Activated CD4-positive, alpha-beta T cell treated with anti-CD3 and anti-CD28 coated beads, Interleukin-2, amount 10 ng/mL, durations not matched to agents 24 days and 14 days (primary cell): Measurements from ENCODE around the gene PSAPL1. TPM values are rescaled to one million over a fixed set of nuclear protein-coding genes. Genes with fewer than 3 reads are reported as not detected.
"Not testable (repeated sequence)": the region's sequence is repeated elsewhere in the genome, so short reads cannot be mapped to it uniquely, and the experiment has no call there.

Experiments used
- DNase-seq: peaks from one replicate; pipeline ENCODE4 v3.0.0; 2022
- H3K27ac Mint-ChIP-seq: one replicate; pipeline ENCODE4 v1.8.0; 2022; ENCODE audit warnings: mild to moderate bottlenecking, mixed read lengths
- H3K27me3 Mint-ChIP-seq: one replicate; pipeline ENCODE4 v1.8.0; 2022; ENCODE audit warnings: mixed read lengths
- H3K36me3 Mint-ChIP-seq: one replicate; pipeline ENCODE4 v1.8.0; 2022; ENCODE audit warnings: low read depth, mild to moderate bottlenecking, mixed read lengths
- H3K4me1 Mint-ChIP-seq: one replicate; pipeline ENCODE4 v1.8.0; 2021; ENCODE audit warnings: mixed read lengths
- H3K4me3 Mint-ChIP-seq: one replicate; pipeline ENCODE4 v1.8.0; 2022; ENCODE audit warnings: mild to moderate bottlenecking, moderate library complexity, mixed read lengths
- H3K9me3 Mint-ChIP-seq: one replicate; pipeline ENCODE4 v1.8.0; 2021; ENCODE audit warnings: mixed read lengths
- intact Hi-C: fragments of 100-400 bp; cut with micrococcal nuclease; formaldehyde crosslinking; loops from one replicate; pipeline ENCODE4 v1.15.1; 2023
- total RNA-seq: library from RNA; stranded (reverse); gene quantifications from 2 replicates; pipeline ENCODE4 v1.2.3, GENCODE V29; 2022

PSAPL1 gene
- total RNA-seq, 1 donor from 2014 or later: not detected

DNA sequence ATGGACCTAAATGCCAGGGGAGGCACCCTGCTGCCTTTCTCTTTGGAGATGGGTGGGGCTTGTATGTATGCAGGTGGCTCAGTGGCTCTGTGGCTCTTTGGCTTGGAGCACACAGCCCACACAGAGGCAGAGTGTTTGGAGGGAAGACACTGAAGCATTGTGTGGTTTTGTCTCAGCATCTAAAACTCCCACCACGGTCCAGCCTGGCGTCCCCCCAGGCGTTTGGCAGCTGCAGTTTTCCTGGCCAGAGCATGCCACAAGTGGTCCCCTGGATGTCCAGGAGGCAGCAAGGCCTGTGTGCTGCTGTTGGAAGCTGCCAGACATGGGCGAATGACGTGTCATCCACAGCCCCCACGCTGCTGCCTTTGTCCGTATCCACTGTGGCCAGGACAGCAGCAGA lies 32.2 kb upstream of the PSAPL1 start:
- Mint-ChIP-seq H3K4me3 (no peak overlapping the region), H3K27ac (no peak overlapping the region), H3K27me3 (peaks cover under 1% of the 10 kb centered on the region), H3K36me3 (no peaks in the 10 kb centered on the region), H3K4me1 (no peaks in the 10 kb centered on the region), H3K9me3 (no peaks in the 10 kb centered on the region)
- no peak for DNase-seq
- intact Hi-C loops: no loop called here

GRCh38 chr4:7466215-7466614 lies 31.5 kb upstream of the PSAPL1 start:
- intact Hi-C loops: no loop called here
- DNase-seq: no peak
- Mint-ChIP-seq H3K36me3 (no peaks in the 10 kb centered on the region), H3K4me1 (no peaks in the 10 kb centered on the region), H3K4me3 (no peak overlapping the region), H3K27me3 (no peaks in the 10 kb centered on the region), H3K9me3 (no peaks in the 10 kb centered on the region), H3K27ac (no peak overlapping the region)

- no peak for DNase-seq
- no peaks in the 10 kb centered on the region for H3K4me1 Mint-ChIP-seq
- no peak overlapping the region for H3K4me3 Mint-ChIP-seq
- H3K27me3 Mint-ChIP-seq: no peaks in the 10 kb centered on the region
- intact Hi-C loops: no loop called here
- H3K36me3 Mint-ChIP-seq: no peaks in the 10 kb centered on the region
- no peak overlapping the region for H3K27ac Mint-ChIP-seq
- no peaks in the 10 kb centered on the region for H3K9me3 Mint-ChIP-seq
Observed at GRCh38 chr4:7465017-7465416, 30.3 kb upstream of the PSAPL1 start.

DNA sequence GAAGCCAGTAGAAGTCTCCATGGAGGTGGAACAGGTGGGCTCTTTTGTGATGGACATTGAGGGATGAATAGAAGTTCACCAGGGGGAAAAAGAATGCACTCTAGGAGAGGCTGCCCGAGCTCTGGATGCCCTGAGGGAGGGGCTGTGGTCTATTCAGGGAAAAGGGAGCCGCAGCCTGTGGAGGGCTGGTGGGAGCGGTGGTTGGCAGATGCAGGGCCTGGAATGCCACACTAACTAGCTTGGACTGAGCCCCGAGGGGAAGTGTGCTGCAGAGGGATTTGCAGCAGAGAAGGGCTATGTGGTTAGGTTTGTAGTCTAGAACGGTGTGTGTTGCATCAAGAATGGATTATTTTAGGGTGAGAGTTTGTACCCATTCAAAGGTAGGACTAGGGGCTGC lies 29.5 kb upstream of the PSAPL1 start:
- DNase-seq: no peak
- intact Hi-C loops: no loop called here
- H3K27ac Mint-ChIP-seq: no peak overlapping the region
- H3K9me3 Mint-ChIP-seq: no peaks in the 10 kb centered on the region
- H3K27me3 Mint-ChIP-seq: no peaks in the 10 kb centered on the region
- H3K4me3 Mint-ChIP-seq: no peak overlapping the region
- H3K36me3 Mint-ChIP-seq: no peaks in the 10 kb centered on the region
- no peaks in the 10 kb centered on the region for H3K4me1 Mint-ChIP-seq

- H3K9me3 Mint-ChIP-seq: no peaks in the 10 kb centered on the region
- H3K27me3 Mint-ChIP-seq: no peaks in the 10 kb centered on the region
- DNase-seq: no peak
- H3K4me3 Mint-ChIP-seq: no peak overlapping the region
- H3K36me3 Mint-ChIP-seq: no peaks in the 10 kb centered on the region
- intact Hi-C loops: no loop called here
- H3K4me1 Mint-ChIP-seq: no peaks in the 10 kb centered on the region
- H3K27ac Mint-ChIP-seq: no peak overlapping the region
Observed at GRCh38 chr4:7463566-7464258, 29.0 kb upstream of the PSAPL1 start.

- Mint-ChIP-seq H3K9me3 (no peaks in the 10 kb centered on the region), H3K27me3 (no peaks in the 10 kb centered on the region), H3K4me1 (no peaks in the 10 kb centered on the region), H3K36me3 (no peaks in the 10 kb centered on the region), H3K27ac (no peak overlapping the region), H3K4me3 (no peak overlapping the region)
- no peak for DNase-seq
- intact Hi-C loops: no loop called here
Observed at GRCh38 chr4:7462509-7462971, 27.8 kb upstream of the PSAPL1 start.

GRCh38 chr4:7461230-7461629 lies 26.5 kb upstream of the PSAPL1 start:
- Mint-ChIP-seq H3K36me3 (no peaks in the 10 kb centered on the region), H3K9me3 (no peaks in the 10 kb centered on the region), H3K27ac (no peak overlapping the region), H3K27me3 (no peaks in the 10 kb centered on the region), H3K4me3 (no peak overlapping the region), H3K4me1 (no peaks in the 10 kb centered on the region)
- DNase-seq: no peak
- intact Hi-C loops: no loop called here

- intact Hi-C loops: no loop called here
- no peak overlapping the region for H3K4me3 Mint-ChIP-seq
- no peak for DNase-seq
- H3K9me3 Mint-ChIP-seq: no peaks in the 10 kb centered on the region
- H3K27ac Mint-ChIP-seq: no peak overlapping the region
- H3K36me3 Mint-ChIP-seq: no peaks in the 10 kb centered on the region
- H3K27me3 Mint-ChIP-seq: no peaks in the 10 kb centered on the region
- no peaks in the 10 kb centered on the region for H3K4me1 Mint-ChIP-seq
Observed at GRCh38 chr4:7460566-7460965, 25.8 kb upstream of the PSAPL1 start.

GRCh38 chr4:7459471-7459870 lies 24.7 kb upstream of the PSAPL1 start:
- Mint-ChIP-seq H3K9me3 (no peaks in the 10 kb centered on the region), H3K27me3 (no peaks in the 10 kb centered on the region), H3K27ac (no peak overlapping the region), H3K4me1 (no peaks in the 10 kb centered on the region), H3K4me3 (no peak overlapping the region), H3K36me3 (no peaks in the 10 kb centered on the region)
- intact Hi-C loops: no loop called here
- DNase-seq: no peak

- Mint-ChIP-seq H3K4me3 (no peak overlapping the region), H3K27ac (no peak overlapping the region), H3K9me3 (no peaks in the 10 kb centered on the region), H3K4me1 (no peaks in the 10 kb centered on the region), H3K27me3 (no peaks in the 10 kb centered on the region), H3K36me3 (no peaks in the 10 kb centered on the region)
- intact Hi-C loops: no loop called here
- no peak for DNase-seq
Observed at GRCh38 chr4:7458477-7458876, 23.7 kb upstream of the PSAPL1 start.

DNA sequence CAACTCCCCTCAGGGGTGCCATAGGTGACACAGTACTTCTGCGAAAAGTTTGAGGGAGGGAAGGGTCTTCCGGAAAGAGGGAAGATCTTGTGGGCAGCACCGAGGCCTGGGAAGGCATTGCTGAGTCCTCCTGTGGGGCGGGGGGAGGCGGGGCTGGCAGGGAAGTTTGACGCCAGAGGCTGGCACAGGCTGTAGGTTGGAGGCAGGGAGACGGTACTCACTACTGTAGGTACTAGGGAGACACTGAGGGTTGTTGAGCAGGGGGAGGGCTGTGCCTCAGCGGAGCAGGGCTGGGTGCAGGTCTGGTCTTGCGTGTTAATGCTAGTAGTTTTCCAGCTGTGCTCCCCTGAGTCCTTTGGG lies 23.3 kb upstream of the PSAPL1 start:
- H3K4me1 Mint-ChIP-seq: no peaks in the 10 kb centered on the region
- no peak overlapping the region for H3K4me3 Mint-ChIP-seq
- H3K36me3 Mint-ChIP-seq: no peaks in the 10 kb centered on the region
- H3K27ac Mint-ChIP-seq: no peak overlapping the region
- no peaks in the 10 kb centered on the region for H3K9me3 Mint-ChIP-seq
- no peaks in the 10 kb centered on the region for H3K27me3 Mint-ChIP-seq
- intact Hi-C loops: no loop called here
- DNase-seq: no peak

DNA sequence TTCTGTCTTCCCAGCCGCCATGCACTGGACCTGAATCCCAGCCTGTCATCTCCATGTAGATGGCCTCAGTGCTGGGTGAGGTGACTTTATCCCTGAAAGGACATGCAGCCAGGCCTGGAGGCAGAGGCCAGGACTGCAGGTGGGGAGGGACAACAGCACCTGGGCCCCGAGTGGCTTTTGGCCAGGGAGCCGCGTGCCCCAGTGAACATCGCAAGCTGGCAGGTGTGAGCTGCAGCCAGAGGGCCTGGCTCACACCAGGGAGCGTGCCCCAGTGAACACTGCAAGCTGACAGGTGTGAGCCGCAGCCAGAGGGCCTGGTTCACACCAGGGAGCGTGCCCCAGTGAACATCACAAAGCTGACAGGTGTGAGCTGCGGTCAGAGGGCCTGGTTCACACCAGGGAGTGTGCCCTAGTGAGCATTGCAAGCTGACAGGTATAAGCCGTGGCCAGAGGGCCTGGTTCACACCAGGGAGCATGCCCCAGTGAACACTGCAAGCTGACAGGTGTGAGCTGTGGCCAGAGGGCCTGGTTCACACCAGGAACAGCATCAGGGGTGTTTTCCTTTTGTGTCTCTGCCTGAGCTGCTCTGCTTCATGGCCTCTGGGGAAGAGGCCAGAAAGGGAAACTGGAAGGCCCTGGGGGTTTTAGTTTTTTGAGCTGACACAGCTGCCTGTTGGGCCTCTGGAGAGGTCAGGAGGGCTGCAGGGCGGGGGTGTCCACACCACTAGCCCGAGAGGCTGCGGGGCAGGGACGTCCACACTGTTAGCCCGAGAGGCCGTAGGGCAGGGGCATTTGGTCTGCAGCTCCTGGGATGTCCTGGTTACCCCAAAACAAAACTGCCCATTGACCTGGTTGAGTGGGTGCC lies 22.7 kb upstream of the PSAPL1 start:
- Mint-ChIP-seq H3K4me3 (no peak overlapping the region), H3K36me3 (no peaks in the 10 kb centered on the region), H3K27me3 (no peaks in the 10 kb centered on the region), H3K27ac (no peak overlapping the region), H3K4me1 (no peaks in the 10 kb centered on the region), H3K9me3 (no peaks in the 10 kb centered on the region)
- DNase-seq: no peak
- intact Hi-C loops: no loop called here

DNA sequence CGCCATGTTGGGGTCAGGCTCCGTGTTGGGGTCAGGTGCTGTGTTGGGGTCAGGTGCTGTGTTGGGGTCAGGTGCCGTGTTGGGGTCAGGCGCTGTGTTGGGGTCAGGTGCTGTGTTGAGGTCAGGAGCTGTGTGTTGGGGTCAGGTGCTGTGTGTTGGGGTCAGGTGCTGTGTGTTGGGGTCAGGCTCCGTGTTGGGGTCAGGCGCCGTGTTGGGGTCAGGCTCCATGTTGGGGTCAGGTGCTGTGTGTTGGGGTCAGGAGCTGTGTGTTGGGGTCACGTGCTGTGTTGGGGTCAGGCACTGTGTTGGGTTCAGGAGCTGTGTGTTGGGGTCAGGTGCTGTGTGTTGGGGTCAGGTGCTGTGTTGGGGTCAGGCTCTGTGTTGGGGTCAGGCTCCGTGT lies 18.1 kb upstream of the PSAPL1 start:
- DNase-seq, H3K4me1 Mint-ChIP-seq, H3K4me3 Mint-ChIP-seq, H3K27ac Mint-ChIP-seq, intact Hi-C loops, H3K36me3 Mint-ChIP-seq, H3K27me3 Mint-ChIP-seq, H3K9me3 Mint-ChIP-seq: not testable (repeated sequence)

GRCh38 chr4:7451800-7452199 lies 17.1 kb upstream of the PSAPL1 start:
- H3K9me3 Mint-ChIP-seq: peaks cover 3% of the 10 kb centered on the region
- intact Hi-C loops: no loop called here
- H3K4me1 Mint-ChIP-seq: no peaks in the 10 kb centered on the region
- no peak for DNase-seq
- H3K27me3 Mint-ChIP-seq: no peaks in the 10 kb centered on the region
- H3K4me3 Mint-ChIP-seq: no peak overlapping the region
- H3K36me3 Mint-ChIP-seq: no peaks in the 10 kb centered on the region
- no peak overlapping the region for H3K27ac Mint-ChIP-seq

- DNase-seq: no peak
Observed at GRCh38 chr4:7451434-7451789, 16.7 kb upstream of the PSAPL1 start.

More at GRCh38 chr4:7451434-7451789, 16.7 kb upstream of the PSAPL1 start:
- Mint-ChIP-seq H3K36me3 (no peaks in the 10 kb centered on the region), H3K27ac (no peak overlapping the region), H3K9me3 (peaks cover 3% of the 10 kb centered on the region), H3K27me3 (no peaks in the 10 kb centered on the region), H3K4me3 (no peak overlapping the region), H3K4me1 (no peaks in the 10 kb centered on the region)
- intact Hi-C loops: no loop called here
